ENCODE results near the gene GCDH.
"Not testable (repeated sequence)": the region's sequence is repeated elsewhere in the genome, so short reads cannot be mapped to it uniquely, and the experiment has no call there.

The GCDH gene

GRCh38 chr19:12912571-12912970 is 21.6 kb downstream of the GCDH start:
- DNase-seq: peak; percentile 81 to 92

GRCh38 chr19:12913011-12913561 is 22.1 kb downstream of the GCDH start:
- DNase-seq: peak; percentile 98 to 99

GRCh38 chr19:12913851-12914690 is 23.1 kb downstream of the GCDH start:
- peak in 1 of 2 experiments; percentile 56 for DNase-seq

GRCh38 chr19:12915860-12916259 is 24.9 kb downstream of the GCDH start:
- not testable (repeated sequence) for DNase-seq

GRCh38 chr19:12918253-12918652 is 27.3 kb downstream of the GCDH start:
- DNase-seq: no peak

- DNase-seq: no peak
These were observed 30.1 kb downstream of the GCDH start for GRCh38 chr19:12921047-12921446.

GRCh38 chr19:12922959-12923358 is 32.0 kb downstream of the GCDH start:
- DNase-seq: no peak

GRCh38 chr19:12924621-12925310 is 33.8 kb downstream of the GCDH start:
- DNase-seq: no peak

- DNase-seq: no peak
These were observed 39.2 kb downstream of the GCDH start for GRCh38 chr19:12930002-12930645.

- DNase-seq: no peak
These were observed 41.7 kb downstream of the GCDH start for GRCh38 chr19:12932392-12933286.

- DNase-seq: peak; percentile 86 to 93
These were observed 42.5 kb downstream of the GCDH start, which contains the start of gene FARSA for GRCh38 chr19:12933287-12934072. Gene FARSA (minus strand): TSS chr19:12933711. CDS start chr19:12933696, 15 bp downstream.

GRCh38 chr19:12935071-12935470 is 44.1 kb downstream of the GCDH start:
- DNase-seq: no peak

- DNase-seq: no peak
These were observed 45.6 kb downstream of the GCDH start for GRCh38 chr19:12936582-12936981.

GRCh38 chr19:12937093-12937926 is 46.4 kb downstream of the GCDH start:
- DNase-seq: no peak

GRCh38 chr19:12937927-12938778 is 47.2 kb downstream of the GCDH start, which contains the start of gene CALR:
Gene CALR (plus strand): TSS chr19:12938609. CDS start chr19:12938680, 71 bp downstream.
- peak; percentile 99 to 100 for DNase-seq

GRCh38 chr19:12938779-12939601 is 48.0 kb downstream of the GCDH start:
- peak in 1 of 2 experiments; percentile 30 for DNase-seq

- no peak for DNase-seq
These were observed 49.0 kb downstream of the GCDH start for GRCh38 chr19:12939975-12940423.

GRCh38 chr19:12940897-12941296 is 49.9 kb downstream of the GCDH start:
- DNase-seq: no peak

All from NCI-H2081 (cell line).